Activated CD8-positive, alpha-beta memory T cell treated with anti-CD3 and anti-CD28 coated beads, Interleukin-2, amount 50 U/mL, for 1 hour (primary cell): ENCODE measurements around the gene FRMD4A.
"Not testable (repeated sequence)": the region's sequence is repeated elsewhere in the genome, so short reads cannot be mapped to it uniquely, and the experiment has no call there.

Experiments
- DNase-seq: peaks from one replicate; pipeline ENCODE4 v3.0.0-alpha.2; 2020; ENCODE audit errors: extremely low read depth

Gene FRMD4A

GRCh38 chr10:14106828-14107227 is 223.9 kb downstream of the FRMD4A start:
- DNase-seq, result no peak

GRCh38 chr10:14102056-14102455 is 228.7 kb downstream of the FRMD4A start:
- no peak for DNase-seq

- DNase-seq, result no peak
Observed at GRCh38 chr10:14099885-14100284, 230.8 kb downstream of the FRMD4A start.

- DNase-seq, result no peak
Observed at GRCh38 chr10:14093730-14094484, 236.8 kb downstream of the FRMD4A start.

- no peak for DNase-seq
Observed at GRCh38 chr10:14092799-14093198, 237.9 kb downstream of the FRMD4A start.

GRCh38 chr10:14089556-14090292 is 241.0 kb downstream of the FRMD4A start:
- DNase-seq, result no peak

- no peak for DNase-seq
Observed at GRCh38 chr10:14087566-14087965, 243.2 kb downstream of the FRMD4A start.

GRCh38 chr10:14086596-14086995 is 244.1 kb downstream of the FRMD4A start:
- no peak for DNase-seq

GRCh38 chr10:14084875-14085274 is 245.8 kb downstream of the FRMD4A start:
- DNase-seq, result no peak

- DNase-seq, result no peak
Observed at GRCh38 chr10:14080795-14081194, 249.9 kb downstream of the FRMD4A start.

- no peak for DNase-seq
Observed at GRCh38 chr10:14077430-14077829, 253.3 kb downstream of the FRMD4A start.

GRCh38 chr10:14074062-14074884 is 256.5 kb downstream of the FRMD4A start:
- DNase-seq, result no peak

GRCh38 chr10:14072541-14072940 is 258.2 kb downstream of the FRMD4A start:
- DNase-seq, result no peak

GRCh38 chr10:14071956-14072355 is 258.8 kb downstream of the FRMD4A start:
- no peak for DNase-seq

GRCh38 chr10:14068601-14069250 is 262.0 kb downstream of the FRMD4A start:
- no peak for DNase-seq

GRCh38 chr10:14067638-14068037 is 263.1 kb downstream of the FRMD4A start:
- not testable (repeated sequence) for DNase-seq

GRCh38 chr10:14066106-14066505 is 264.6 kb downstream of the FRMD4A start:
- DNase-seq, result no peak

GRCh38 chr10:14063531-14064285 is 267.0 kb downstream of the FRMD4A start:
- DNase-seq, result no peak

- no peak for DNase-seq
Observed at GRCh38 chr10:14062528-14063260, 268.0 kb downstream of the FRMD4A start.

- DNase-seq, result no peak
Observed at GRCh38 chr10:14060320-14061070, 270.2 kb downstream of the FRMD4A start.
